22Rv1 (cell line): ENCODE measurements around the gene GHRHR.

Experiments used
- ZFX ChIP-seq: fragments of 450-650 bp; IDR thresholded peaks from 2 replicates; pipeline ENCODE4 v1.6.1; 2017; ENCODE audit warnings: antibody characterized with exemption, borderline replicate concordance
- TF ChIP-seq, protein P1 (sequence below): fragments of 450-650 bp; IDR thresholded peaks from 2 replicates; pipeline ENCODE4 v1.5.1; 2017; ENCODE audit warnings: mild to moderate bottlenecking

DNA sequence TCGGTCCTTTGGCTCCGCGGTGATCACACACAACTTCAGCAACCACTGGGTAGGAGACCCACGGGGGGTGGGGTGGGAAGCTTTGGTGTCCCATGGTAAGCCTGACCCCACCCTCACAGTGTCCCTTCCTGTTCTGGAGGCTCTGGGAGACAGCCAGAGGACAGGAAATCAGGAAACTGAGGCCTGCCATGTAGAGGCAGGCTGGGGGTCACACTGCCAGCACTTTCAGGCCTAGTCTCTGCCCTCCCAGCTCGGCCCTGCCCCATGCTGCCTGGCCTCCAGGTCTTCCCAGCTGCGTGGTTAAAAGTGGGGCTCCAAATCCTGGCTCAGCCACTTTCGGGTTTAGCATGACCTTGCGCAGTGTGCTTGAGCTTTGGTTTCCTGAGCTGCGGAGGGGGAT lies 41.2 kb upstream of the GHRHR start:
- TF ChIP-seq, protein P1, sequence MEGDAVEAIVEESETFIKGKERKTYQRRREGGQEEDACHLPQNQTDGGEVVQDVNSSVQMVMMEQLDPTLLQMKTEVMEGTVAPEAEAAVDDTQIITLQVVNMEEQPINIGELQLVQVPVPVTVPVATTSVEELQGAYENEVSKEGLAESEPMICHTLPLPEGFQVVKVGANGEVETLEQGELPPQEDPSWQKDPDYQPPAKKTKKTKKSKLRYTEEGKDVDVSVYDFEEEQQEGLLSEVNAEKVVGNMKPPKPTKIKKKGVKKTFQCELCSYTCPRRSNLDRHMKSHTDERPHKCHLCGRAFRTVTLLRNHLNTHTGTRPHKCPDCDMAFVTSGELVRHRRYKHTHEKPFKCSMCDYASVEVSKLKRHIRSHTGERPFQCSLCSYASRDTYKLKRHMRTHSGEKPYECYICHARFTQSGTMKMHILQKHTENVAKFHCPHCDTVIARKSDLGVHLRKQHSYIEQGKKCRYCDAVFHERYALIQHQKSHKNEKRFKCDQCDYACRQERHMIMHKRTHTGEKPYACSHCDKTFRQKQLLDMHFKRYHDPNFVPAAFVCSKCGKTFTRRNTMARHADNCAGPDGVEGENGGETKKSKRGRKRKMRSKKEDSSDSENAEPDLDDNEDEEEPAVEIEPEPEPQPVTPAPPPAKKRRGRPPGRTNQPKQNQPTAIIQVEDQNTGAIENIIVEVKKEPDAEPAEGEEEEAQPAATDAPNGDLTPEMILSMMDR: no peak
- no peak for TF ChIP-seq ZFX
